ENCODE data around the gene DHFR. TPM values are rescaled to one million over a fixed set of nuclear protein-coding genes. Genes with fewer than 3 reads are reported as not detected.

The DHFR gene
- total RNA-seq, 1 donor from 2014 or later = 0.53 TPM

GRCh38 chr5:80641353-80641752, 13.4 kb downstream of the DHFR start:
- no peak for TF ChIP-seq CTCF (IDR thresholded peaks at IDR 0.05)
- H3K9me3 ChIP-seq = no peaks in the 10 kb centered on the region
- no peaks in the 10 kb centered on the region for H3K27me3 ChIP-seq
- peaks cover 9 to 31% of the 10 kb centered on the region in 2 donors for H3K36me3 ChIP-seq
- H3K27ac ChIP-seq = no peak overlapping the region
- no peak overlapping the region for H3K4me3 ChIP-seq
- no peak for DNase-seq (ENCODE audit: low spot score in 2 of 2)
- no peaks in the 10 kb centered on the region for H3K4me1 ChIP-seq
- intact Hi-C loops (cut with DNase I) = no loop called here

GRCh38 chr5:80634193-80634592, 20.6 kb downstream of the DHFR start:
- H3K27ac ChIP-seq = no peak overlapping the region
- H3K9me3 ChIP-seq = no peaks in the 10 kb centered on the region
- TF ChIP-seq CTCF (IDR thresholded peaks at IDR 0.05) = no peak
- no peaks in the 10 kb centered on the region for H3K27me3 ChIP-seq
- H3K36me3 ChIP-seq = peaks cover 0 to 16% of the 10 kb centered on the region in 2 donors
- no peak for DNase-seq (ENCODE audit: low spot score in 2 of 2)
- H3K4me1 ChIP-seq = no peaks in the 10 kb centered on the region
- H3K4me3 ChIP-seq = no peak overlapping the region
- intact Hi-C loops (cut with DNase I) = no loop called here

GRCh38 chr5:80632700-80633099, 22.1 kb downstream of the DHFR start:
- Histone ChIP-seq H3K4me3 (no peak overlapping the region), H3K27me3 (no peaks in the 10 kb centered on the region), H3K36me3 (peaks cover 0 to 16% of the 10 kb centered on the region in 2 donors), H3K27ac (no peak overlapping the region), H3K9me3 (no peaks in the 10 kb centered on the region), H3K4me1 (no peaks in the 10 kb centered on the region)
- TF ChIP-seq CTCF (IDR thresholded peaks at IDR 0.05) = no peak
- intact Hi-C loops (cut with DNase I) = no loop called here
- no peak for DNase-seq (ENCODE audit: low spot score in 2 of 2)

GRCh38 chr5:80631278-80632259, 23.2 kb downstream of the DHFR start:
- no peak for DNase-seq (ENCODE audit: low spot score in 2 of 2)
- Histone ChIP-seq H3K27me3 (no peaks in the 10 kb centered on the region), H3K4me3 (no peak overlapping the region), H3K4me1 (no peaks in the 10 kb centered on the region), H3K36me3 (peaks cover 0 to 8% of the 10 kb centered on the region in 2 donors), H3K9me3 (no peaks in the 10 kb centered on the region), H3K27ac (no peak overlapping the region)
- intact Hi-C loops (cut with DNase I) = no loop called here
- no peak for TF ChIP-seq CTCF (IDR thresholded peaks at IDR 0.05)

GRCh38 chr5:80629281-80629680, 25.5 kb downstream of the DHFR start:
- H3K9me3 ChIP-seq = no peaks in the 10 kb centered on the region
- no peaks in the 10 kb centered on the region for H3K4me1 ChIP-seq
- no peak overlapping the region for H3K4me3 ChIP-seq
- intact Hi-C loops (cut with DNase I) = no loop called here
- H3K27ac ChIP-seq = no peak overlapping the region
- no peaks in the 10 kb centered on the region for H3K27me3 ChIP-seq
- no peak for DNase-seq (ENCODE audit: low spot score in 2 of 2)
- H3K36me3 ChIP-seq = peaks cover 0 to 8% of the 10 kb centered on the region in 2 donors
- TF ChIP-seq CTCF (IDR thresholded peaks at IDR 0.05) = no peak

Data from ascending aorta (tissue), 2 donors.